ENCODE measurements around the gene POPDC2.
A peak's percentile ranks its signal among the peaks of the same experiment; 100 is the strongest.

Gene POPDC2

DNA sequence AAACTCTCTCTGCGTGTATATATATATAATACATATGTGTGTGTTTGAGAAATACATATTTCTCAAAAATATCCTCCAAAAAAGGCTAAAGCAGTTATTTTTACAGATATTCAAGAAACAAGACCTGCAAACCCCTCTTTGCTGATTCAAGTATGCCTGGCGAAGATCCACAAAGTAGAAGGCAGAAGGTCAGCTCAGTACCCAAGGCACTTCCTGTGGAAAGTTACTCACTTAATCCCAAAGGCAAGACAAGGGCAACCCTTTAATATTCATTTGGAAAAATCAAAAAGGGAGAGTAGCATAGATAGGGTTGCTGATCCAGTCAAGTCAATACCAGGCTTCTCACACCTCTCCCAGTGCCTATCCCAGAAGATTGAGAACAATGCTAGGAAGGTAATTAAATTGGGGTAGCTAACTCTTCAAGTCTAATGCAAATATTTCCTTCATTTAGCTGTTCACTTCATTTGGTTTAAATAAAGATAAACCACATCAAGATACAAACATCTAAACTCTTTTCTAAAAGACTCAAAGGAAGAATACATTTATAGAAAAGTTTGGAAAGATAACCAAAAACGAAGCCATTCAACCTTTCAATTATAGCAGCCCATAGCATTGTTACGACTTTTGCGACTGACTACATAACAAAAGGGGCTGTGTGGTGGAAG is 9.6 kb upstream of the POPDC2 start:
- DNase-seq = no peak

DNA sequence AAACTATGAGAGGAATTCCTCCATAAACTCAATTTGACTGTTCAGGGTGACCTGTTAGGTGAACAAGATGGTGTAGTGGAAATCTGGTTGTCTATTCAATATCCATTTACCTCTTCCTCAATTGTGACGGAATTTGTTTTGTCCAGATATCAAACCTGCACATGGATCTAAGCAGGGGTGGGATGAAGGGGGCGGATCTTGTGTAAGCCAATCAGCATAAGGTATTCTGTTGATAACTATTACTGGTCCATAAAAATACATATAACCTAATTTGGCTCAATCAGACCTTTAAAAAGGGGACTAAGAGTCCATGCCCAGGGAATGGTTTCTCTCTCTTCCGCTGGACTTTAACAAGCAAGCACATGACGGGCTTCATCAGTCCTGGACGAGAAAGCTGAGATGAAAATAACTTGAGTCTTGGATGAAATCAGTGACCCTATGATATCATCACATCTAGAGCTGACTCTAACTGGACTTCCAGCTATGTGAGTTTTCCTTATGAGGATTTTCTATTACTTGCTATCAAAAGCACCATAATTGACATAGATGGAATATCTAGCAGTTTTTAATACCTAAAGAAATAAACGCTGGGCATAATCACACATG is 5.7 kb upstream of the POPDC2 start:
- DNase-seq = no peak

GRCh38 chr3:119664850-119665379 is 4.5 kb upstream of the POPDC2 start:
- DNase-seq = no peak

DNA sequence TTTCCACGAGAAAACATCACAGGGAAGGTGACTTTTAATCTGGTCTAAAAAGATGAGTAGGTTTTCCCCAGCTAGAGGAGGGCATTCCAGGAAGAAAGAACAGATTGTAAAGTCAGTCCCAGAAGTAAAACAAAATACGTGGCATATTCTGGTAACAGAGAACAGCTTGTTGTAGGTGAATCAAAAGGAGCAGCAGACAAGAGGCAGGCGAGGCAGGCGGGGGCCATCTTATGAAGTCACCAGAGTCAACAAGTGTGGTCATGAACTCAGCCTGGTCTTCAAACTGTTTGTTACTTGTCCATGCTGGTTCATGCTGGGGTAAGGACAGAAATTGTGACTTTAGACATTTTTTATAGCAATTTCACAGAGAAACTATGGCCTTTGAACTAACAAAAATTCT is 4.0 kb upstream of the POPDC2 start:
- DNase-seq = no peak

GRCh38 chr3:119663885-119664284 is 3.5 kb upstream of the POPDC2 start:
- no peak for DNase-seq

DNA sequence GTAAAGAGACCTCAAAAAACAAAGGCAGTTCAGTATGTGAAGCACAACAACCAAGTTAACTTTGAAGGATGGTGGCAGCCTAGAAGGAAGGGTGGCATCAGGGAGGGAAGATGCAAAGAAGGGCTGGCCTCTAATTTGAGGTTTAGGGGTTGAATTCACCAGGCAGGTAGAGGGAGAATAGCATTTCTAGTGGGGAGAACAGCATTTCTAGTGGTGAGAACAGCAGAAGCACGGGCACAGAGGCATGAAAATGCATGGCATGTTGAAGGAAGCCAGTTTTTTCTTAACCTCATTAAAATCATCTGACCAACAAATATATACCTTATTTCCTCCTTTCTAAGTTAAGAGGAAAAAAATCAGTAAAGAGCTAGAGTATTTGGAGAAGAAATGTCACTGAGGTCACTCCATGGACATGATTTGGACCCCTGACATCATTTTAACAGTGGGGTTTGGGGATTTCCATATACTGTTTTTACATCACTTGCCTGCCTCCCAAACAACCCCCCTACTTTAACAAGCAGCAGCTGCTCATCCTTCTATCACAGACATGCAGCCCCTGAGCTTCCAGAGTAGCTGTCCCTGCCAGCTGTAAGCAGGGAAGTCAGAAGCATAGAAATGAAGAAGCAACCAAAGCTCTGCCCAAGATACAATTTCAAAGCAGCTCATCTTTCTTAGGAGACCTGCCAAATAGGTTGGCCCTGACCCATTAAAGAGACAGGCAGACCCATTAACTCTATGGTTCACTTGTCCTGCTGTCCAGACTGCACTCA is 2.4 kb upstream of the POPDC2 start:
- no peak for DNase-seq

GRCh38 chr3:119659606-119660291 is 640 bp downstream of the POPDC2 start:
- peak in 1 of 2 donors; percentile 35 for DNase-seq

DNA sequence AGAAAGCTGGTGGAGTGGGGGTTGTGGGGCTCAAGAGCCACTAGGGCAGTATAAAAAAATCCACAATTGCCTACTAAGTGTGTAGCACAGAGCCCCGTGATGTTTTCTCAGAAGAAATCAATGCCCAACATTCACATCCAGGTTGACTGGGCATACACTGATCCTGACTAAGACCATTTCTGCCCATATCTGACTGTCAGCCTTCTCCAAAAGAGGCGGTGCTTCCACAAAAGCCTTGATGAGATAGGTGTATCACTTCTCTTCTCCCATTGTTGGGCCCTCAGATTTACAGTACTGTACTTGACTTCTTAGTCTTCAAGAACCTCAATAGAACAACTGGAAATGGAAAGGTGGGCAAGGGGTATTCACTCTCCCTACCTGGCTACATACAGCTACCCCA is 1.4 kb downstream of the POPDC2 start:
- no peak for DNase-seq

- peak in 1 of 2 donors; percentile 42 for DNase-seq
Observed at GRCh38 chr3:119657887-119658702, 2.3 kb downstream of the POPDC2 start.

DNA sequence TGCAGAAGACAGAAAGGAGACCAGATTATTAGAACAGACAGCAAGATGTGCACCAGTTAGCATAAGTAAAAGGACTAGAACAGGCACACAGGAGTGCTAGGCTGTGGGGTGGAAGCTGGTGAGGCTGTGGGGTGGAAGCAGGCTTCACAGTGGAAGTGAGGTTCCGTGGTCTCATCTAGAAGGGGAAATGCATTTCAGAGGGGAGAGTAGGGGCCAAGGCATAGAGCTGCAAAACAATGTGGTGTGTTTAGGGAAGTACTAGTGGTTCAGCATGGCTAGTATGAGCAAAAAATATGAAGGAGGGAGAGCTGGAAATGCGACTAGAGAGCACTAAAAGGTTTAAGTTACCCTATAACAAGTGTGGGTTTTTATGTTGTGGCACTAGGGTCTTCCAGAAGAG is 6.5 kb downstream of the POPDC2 start:
- peak in 1 of 2 donors; percentile 81 for DNase-seq

DNA sequence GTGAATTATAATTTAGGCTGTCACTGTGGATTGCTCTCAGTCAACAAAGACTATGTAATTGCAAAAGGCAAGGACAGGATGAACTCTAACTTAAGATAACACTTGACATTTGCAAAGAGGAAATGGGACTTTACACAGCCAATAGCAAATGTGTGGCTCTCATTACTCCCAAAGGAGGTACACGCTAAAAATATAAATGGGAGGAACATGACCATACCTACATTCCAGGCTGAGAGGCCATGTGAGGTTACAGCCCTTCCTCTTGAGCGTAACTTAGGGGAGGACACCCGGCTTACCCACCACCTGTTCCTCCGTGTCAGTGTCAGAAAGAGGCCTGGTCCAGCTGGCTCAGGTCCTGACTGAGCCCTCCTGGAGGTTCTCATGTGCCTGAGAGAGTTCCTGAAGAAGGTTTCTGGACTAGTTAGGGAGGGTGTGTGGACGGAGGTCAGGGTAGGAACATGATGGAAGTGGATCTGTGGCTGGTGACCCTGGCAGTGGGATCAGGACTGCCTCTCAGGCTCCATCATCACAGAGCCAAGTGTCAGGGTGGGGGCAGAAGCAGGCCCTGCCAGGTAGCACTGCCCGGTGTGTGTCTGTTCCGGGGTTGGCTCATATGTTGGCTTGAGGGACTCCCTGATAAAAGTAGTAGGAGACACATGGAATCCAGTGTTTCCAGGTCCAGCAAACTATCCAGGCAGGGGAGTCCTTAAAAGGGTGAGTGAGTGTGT is 7.9 kb downstream of the POPDC2 start:
- DNase-seq = no peak

GRCh38 chr3:119649761-119650160 is 10.6 kb downstream of the POPDC2 start:
- no peak for DNase-seq

DNA sequence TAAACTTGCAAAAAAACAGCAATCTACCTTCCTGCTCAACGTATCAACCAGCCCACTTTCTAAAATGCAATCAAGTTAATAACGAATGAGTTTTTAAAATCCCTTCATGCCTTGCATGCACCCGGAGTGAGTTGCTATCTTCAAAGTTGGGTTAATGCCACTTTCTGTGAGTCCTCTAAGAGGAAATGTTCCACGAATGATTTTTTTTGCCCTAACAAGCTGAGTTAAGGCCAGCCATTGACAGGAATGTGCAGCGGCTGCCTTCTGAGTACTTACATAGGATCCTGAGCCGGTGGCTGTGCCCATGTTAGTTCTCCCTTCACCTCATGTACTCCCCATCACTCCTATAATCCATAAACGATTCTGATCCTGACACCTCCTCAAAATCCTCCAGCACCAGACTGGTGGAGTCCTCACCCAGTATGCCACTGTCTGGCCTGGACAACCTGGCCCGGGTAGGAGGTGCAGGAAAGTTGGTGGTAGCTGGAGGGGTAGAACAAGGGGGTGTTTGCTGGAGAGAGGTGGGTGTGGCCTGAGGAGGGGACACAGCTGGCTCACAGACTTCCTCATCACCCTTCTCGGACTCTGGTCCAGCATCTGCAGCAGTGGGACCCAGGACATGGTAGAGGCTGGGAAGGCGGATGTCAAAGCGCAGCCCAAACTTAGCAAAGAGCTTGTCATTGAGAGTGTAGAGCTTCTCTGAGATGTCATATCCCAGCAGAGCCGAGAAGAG is 12.4 kb downstream of the POPDC2 start:
- no peak for DNase-seq

- no peak for DNase-seq
Observed at GRCh38 chr3:119647171-119647570, 13.2 kb downstream of the POPDC2 start.

GRCh38 chr3:119645813-119646212 is 14.6 kb downstream of the POPDC2 start:
- no peak for DNase-seq

DNA sequence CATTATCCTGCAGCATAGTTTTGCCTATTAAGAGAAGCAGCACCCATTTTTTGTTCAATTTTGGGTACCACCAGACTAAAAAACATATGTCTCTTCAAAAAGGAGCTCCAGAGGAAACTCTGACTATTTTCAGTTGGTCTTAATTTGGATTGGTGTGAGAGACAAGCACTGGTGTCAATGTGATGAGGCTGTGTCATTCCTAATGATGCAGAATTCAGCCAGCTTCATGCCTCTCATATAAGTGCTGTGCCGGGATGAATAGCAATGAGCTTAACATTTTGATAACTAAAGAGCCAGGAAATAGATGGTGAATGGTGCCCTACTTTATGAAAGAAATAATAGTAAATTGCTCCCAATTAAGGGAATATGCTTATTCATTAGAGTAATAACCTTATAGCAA is 15.9 kb downstream of the POPDC2 start:
- DNase-seq = no peak

DNA sequence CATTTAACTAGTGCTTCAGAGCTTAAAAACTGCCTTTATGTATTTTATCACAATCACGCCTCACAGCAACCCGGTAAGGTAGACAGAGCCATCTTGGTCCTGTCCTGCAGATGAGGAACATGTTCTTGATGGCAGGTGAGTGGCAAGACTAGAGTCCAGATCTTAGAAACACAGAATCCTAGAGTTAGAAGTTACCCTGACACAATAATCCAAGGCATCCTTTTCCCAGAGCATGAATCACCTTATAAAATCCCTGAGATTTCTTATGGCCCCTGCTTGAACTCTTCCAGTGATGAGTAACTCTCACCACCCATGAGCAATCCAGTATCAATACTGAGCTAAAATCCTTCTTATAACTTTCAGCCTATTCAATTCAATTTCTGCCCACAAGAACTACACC is 16.9 kb downstream of the POPDC2 start:
- DNase-seq = no peak

- DNase-seq = peak in 1 of 2 donors; percentile 13
Observed at GRCh38 chr3:119642746-119643473, 17.5 kb downstream of the POPDC2 start.

- no peak for DNase-seq
Observed at GRCh38 chr3:119641416-119641815, 19.0 kb downstream of the POPDC2 start.

All from bone marrow (tissue), 2 donors.